HAP-1 (cell line): ENCODE measurements around the gene KRT73.
"Not testable (repeated sequence)": the region's sequence is repeated elsewhere in the genome, so short reads cannot be mapped to it uniquely, and the experiment has no call there.

Source experiments
- DNase-seq, 2 experiments: peaks; one replicate each; pipeline ENCODE4 v3.0.0-alpha.2; 2016 to 2020; ENCODE audit warnings: low spot score in 2 of 2
- H3K27me3 ChIP-seq: fragments of 250-450 bp; sonication (Bioruptor Pico); 2 replicates; pipeline ENCODE4 v1.5.1; 2020; ENCODE audit warnings: low read depth, mild to moderate bottlenecking, moderate library complexity
- H3K36me3 ChIP-seq: fragments of 250-450 bp; sonication (Bioruptor Pico); replicated peaks from 2 replicates; pipeline ENCODE4 v1.5.1; 2020; ENCODE audit warnings: mild to moderate bottlenecking
- H3K4me1 ChIP-seq: fragments of 250-450 bp; sonication (Bioruptor Pico); 2 replicates; pipeline ENCODE4 v1.5.1; 2020; ENCODE audit warnings: mild to moderate bottlenecking
- H3K4me3 ChIP-seq: fragments of 250-450 bp; sonication (Bioruptor Pico); 2 replicates; pipeline ENCODE4 v1.5.1; 2020; ENCODE audit warnings: mild to moderate bottlenecking, moderate library complexity
- H3K9me3 ChIP-seq: fragments of 250-450 bp; sonication (Bioruptor Pico); 2 replicates; pipeline ENCODE4 v1.5.1; 2020; ENCODE audit warnings: mild to moderate bottlenecking, moderate library complexity
- in situ Hi-C: fragments of 300-500 bp; cut with MboI; formaldehyde crosslinking; loops from 3 replicates; pipeline ENCODE4 v1.14.3; 2020; ENCODE audit warnings: low sequenced_read_pairs, inconsistent platforms, mixed read lengths

KRT73 gene

DNA sequence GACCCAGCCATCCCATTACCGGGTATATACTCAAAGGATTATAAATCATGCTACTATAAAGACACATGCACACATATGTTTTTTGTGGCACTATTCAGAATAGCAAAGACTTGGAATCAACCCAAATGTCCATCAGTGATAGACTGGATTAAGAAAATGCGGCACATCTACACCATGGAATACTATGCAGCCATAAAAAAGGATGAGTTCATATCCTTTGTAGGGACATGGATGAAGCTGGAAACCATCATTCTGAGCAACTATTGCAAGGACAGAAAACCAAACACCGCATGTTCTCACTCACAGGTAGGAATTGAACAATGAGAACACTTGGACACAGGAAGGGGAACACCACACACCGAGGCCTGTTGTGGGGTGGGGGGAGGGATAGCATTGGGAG is 24.1 kb downstream of the KRT73 start:
- H3K36me3 ChIP-seq, in situ Hi-C loops, H3K9me3 ChIP-seq, H3K27me3 ChIP-seq, H3K4me1 ChIP-seq, H3K4me3 ChIP-seq, DNase-seq: not testable (repeated sequence)

GRCh38 chr12:52591521-52591920 is 26.8 kb downstream of the KRT73 start:
- H3K9me3 ChIP-seq, result no peaks in the 10 kb centered on the region
- 0 out of 2 replicates have a peak, but pooled peaks cover 2% of the 10 kb centered on the region for H3K27me3 ChIP-seq
- no peaks in the 10 kb centered on the region for H3K4me1 ChIP-seq
- no peak for DNase-seq
- in situ Hi-C loops, result no loop called here
- H3K4me3 ChIP-seq, result no peak overlapping the region
- H3K36me3 ChIP-seq, result no peaks in the 10 kb centered on the region

DNA sequence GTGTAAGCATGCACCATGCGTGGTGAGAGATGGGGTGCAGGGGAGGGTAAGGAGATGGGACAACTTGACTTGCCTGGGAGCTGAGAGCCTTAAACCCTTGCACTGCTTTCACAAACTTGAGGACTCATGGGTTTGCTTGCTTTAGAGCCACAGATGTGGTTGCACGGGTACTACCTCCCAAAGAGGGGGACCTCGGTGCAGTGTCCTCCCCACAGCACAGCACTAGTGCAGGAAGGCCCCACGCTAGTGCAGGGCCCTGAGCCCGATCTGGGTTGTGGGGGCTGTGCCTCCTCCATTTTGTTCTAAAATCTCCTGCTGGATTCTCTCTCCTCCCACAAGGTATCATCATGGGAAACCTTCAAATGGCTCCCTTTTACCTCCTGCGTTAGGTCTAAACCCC is 28.3 kb downstream of the KRT73 start:
- in situ Hi-C loops, result no loop called here
- no peak overlapping the region for H3K4me3 ChIP-seq
- 0 out of 2 replicates have a peak, but pooled peaks cover 3% of the 10 kb centered on the region for H3K27me3 ChIP-seq
- DNase-seq, result no peak
- H3K4me1 ChIP-seq, result no peaks in the 10 kb centered on the region
- H3K36me3 ChIP-seq, result no peaks in the 10 kb centered on the region
- H3K9me3 ChIP-seq, result no peaks in the 10 kb centered on the region

DNA sequence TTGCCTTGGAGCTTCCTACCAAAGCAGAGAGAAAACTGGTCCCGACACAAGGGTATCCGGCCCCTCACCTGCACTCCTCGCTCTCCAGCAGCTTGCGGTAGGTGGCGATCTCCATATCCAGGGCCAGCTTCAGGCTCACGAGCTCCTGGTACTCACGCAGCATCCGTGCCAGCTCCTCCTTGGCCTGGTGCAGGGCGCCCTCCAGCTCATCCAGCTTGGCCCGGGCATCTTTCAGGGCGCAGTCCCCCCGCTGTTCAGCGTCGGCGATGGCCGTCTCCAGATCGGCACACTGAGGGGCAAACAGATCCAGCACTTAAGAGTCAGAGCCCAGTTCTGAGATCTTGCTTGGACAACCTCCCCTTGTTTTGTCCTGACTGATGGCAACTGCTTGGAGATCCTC is 30.8 kb downstream of the KRT73 start:
- Histone ChIP-seq H3K36me3 (no peaks in the 10 kb centered on the region), H3K9me3 (no peaks in the 10 kb centered on the region), H3K4me1 (no peaks in the 10 kb centered on the region), H3K27me3 (0 out of 2 replicates have a peak, but pooled peaks cover 3% of the 10 kb centered on the region), H3K4me3 (no peak overlapping the region)
- DNase-seq, result no peak
- in situ Hi-C loops, result loop anchor here (10.0 kb wide), 1 partner anchor 397 kb away; no protein-coding TSS in a partner anchor

DNA sequence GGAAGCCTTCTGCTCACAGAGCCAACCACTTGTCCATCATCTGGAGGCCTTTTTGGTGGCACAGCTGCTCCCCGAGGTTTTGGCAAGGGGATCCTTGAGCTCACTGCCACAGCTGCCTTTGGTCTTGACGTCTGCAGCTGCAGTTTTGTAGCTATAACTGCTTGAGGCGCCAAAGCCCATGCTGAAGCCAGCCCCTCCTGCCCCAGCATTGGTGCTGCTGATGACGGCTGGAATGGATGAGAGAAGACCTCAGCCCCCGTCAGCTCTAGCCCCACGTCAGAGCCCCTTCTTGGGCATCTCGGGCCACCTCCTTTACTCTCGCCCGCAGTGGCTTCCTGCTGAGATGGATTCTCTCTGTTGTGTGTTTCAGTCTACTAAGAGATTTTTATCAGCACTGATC is 32.4 kb downstream of the KRT73 start:
- no peaks in the 10 kb centered on the region for H3K9me3 ChIP-seq
- in situ Hi-C loops, result loop anchor here (10.0 kb wide), 1 partner anchor 399 kb away; no protein-coding TSS in a partner anchor
- H3K27me3 ChIP-seq, result 0 out of 2 replicates have a peak, but pooled peaks cover 3% of the 10 kb centered on the region

DNA sequence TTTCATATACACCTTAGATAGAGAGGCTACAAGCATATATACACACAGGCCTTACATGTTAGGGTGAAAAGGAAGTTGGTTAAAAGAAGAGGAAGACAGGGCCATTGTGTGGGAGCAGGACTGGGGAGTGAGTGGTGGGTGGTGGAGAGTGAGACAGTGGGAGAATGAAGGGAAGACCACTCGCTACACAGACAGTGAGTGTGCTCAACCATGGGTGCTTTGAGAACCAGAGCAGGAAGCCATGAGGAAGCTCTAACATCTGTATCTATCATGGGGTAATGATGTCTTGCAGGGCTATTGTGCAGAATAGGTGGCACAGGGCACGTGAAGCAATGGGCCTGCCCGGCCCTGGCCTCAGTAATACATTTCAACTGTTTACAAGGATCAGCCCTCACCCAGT is 33.3 kb downstream of the KRT73 start:
- Histone ChIP-seq H3K27me3 (0 out of 2 replicates have a peak, but pooled peaks cover 3% of the 10 kb centered on the region), H3K36me3 (no peaks in the 10 kb centered on the region), H3K9me3 (no peaks in the 10 kb centered on the region), H3K4me3 (no peak overlapping the region), H3K4me1 (no peaks in the 10 kb centered on the region)
- in situ Hi-C loops, result loop anchor here (10.0 kb wide), 1 partner anchor 400 kb away; no protein-coding TSS in a partner anchor
- no peak for DNase-seq

More for the DNA sequence above, 32.4 kb downstream of the KRT73 start:
- H3K36me3 ChIP-seq, result no peaks in the 10 kb centered on the region
- no peaks in the 10 kb centered on the region for H3K4me1 ChIP-seq
- no peak overlapping the region for H3K4me3 ChIP-seq
- DNase-seq, result no peak

DNA sequence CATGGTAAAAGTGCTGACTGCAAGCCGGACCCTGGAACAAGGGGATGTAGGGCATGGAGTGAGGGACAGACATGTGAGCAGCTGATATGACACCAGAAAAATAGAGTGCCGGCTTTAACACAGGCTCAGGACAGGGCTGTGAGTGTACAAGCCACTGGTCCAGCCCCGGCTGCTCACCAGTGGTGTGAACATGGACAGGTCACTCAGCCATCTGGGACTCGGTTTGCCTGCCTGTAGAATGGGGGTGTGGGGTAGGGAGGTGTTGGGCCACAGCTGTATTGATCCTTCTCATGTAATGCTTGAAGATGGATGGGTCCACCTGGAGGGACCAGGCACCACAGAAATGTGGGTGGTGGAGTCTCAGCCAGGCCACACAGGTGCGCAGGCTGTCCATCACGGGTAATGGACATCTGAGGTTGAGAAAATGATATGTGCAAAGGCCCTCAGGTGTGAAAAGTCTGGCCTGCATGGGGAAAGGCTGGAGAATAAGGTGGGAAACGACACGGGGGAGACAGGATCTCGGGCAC is 34.1 kb downstream of the KRT73 start:
- Histone ChIP-seq H3K4me3 (no peak overlapping the region), H3K27me3 (peaks cover 7% of the 10 kb centered on the region; the same call in 1 of the 2 replicates), H3K36me3 (no peaks in the 10 kb centered on the region), H3K9me3 (no peaks in the 10 kb centered on the region), H3K4me1 (no peaks in the 10 kb centered on the region)
- in situ Hi-C loops, result loop anchor here (5.0 to 10.0 kb wide), 2 partner anchors 283 to 401 kb away; no protein-coding TSS in a partner anchor
- no peak for DNase-seq

- no peaks in the 10 kb centered on the region for H3K36me3 ChIP-seq
- peaks cover 17% of the 10 kb centered on the region for H3K27me3 ChIP-seq
- H3K4me3 ChIP-seq, result no peak overlapping the region
- no peaks in the 10 kb centered on the region for H3K9me3 ChIP-seq
- peak; percentile 40 to 64 for DNase-seq
- in situ Hi-C loops, result loop anchor here (5.0 to 10.0 kb wide), 2 partner anchors 284 to 402 kb away; no protein-coding TSS in a partner anchor
- H3K4me1 ChIP-seq, result no peaks in the 10 kb centered on the region
Measured at GRCh38 chr12:52582971-52583456, 35.3 kb downstream of the KRT73 start.

GRCh38 chr12:52582486-52582885 is 35.9 kb downstream of the KRT73 start:
- Histone ChIP-seq H3K4me1 (no peaks in the 10 kb centered on the region), H3K9me3 (no peaks in the 10 kb centered on the region), H3K27me3 (peaks cover 17% of the 10 kb centered on the region), H3K4me3 (no peak overlapping the region), H3K36me3 (no peaks in the 10 kb centered on the region)
- no peak for DNase-seq
- in situ Hi-C loops, result loop anchor here (5.0 to 10.0 kb wide), 2 partner anchors 285 to 402 kb away; no protein-coding TSS in a partner anchor

DNA sequence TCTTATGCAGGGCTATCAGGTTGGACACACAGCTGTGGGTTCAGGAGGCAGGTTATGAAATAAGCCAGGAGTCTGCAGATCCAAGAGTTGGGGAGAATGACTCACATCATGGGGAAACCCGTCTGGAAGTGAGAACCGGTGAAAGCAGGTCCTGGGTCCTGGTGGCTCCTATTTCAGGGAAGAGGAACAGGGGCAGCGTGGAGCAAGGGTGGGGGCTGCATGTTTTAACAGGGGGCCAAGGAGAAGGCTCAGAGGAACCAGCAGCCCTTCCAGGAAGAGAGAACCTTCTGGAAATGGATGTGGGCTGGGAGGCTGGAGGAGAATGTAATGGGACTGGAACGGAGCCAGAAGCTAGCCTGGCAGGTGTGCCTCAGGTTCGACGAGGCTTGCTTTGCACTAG is 36.9 kb downstream of the KRT73 start:
- Histone ChIP-seq H3K36me3 (no peaks in the 10 kb centered on the region), H3K4me3 (no peak overlapping the region), H3K27me3 (peaks cover 18% of the 10 kb centered on the region), H3K4me1 (no peaks in the 10 kb centered on the region), H3K9me3 (no peaks in the 10 kb centered on the region)
- in situ Hi-C loops, result loop anchor here (5.0 to 10.0 kb wide), 2 partner anchors 286 to 403 kb away; no protein-coding TSS in a partner anchor
- no peak for DNase-seq

- no peak for DNase-seq
- H3K27me3 ChIP-seq, result peaks cover 21% of the 10 kb centered on the region
- no peaks in the 10 kb centered on the region for H3K4me1 ChIP-seq
- H3K4me3 ChIP-seq, result no peak overlapping the region
- H3K9me3 ChIP-seq, result no peaks in the 10 kb centered on the region
- in situ Hi-C loops, result loop anchor here (5.0 to 10.0 kb wide), 2 partner anchors 286 to 404 kb away; no protein-coding TSS in a partner anchor
- no peaks in the 10 kb centered on the region for H3K36me3 ChIP-seq
Measured at GRCh38 chr12:52581066-52581465, 37.3 kb downstream of the KRT73 start.

DNA sequence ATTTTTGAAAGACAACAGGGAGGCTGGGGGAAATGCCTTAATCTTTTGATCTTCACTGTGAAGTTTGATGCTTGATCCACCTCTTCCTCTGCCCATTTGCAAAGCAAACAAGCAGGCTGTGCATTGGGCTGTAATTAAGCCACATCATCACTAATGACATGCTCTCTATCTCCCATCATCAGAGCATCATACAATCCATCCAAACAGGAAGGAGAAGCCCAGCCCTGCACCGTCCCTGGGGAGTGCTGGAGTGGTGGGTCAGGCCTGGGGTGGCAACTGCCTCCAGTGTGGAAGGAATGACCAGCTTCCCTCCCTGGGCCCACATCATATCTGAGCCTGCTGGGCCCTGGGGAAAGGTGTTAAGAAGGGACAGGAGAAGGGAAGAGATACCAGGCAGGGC is 37.9 kb downstream of the KRT73 start:
- DNase-seq, result no peak
- Histone ChIP-seq H3K4me3 (no peak overlapping the region), H3K9me3 (no peaks in the 10 kb centered on the region), H3K27me3 (peaks cover 23% of the 10 kb centered on the region), H3K36me3 (no peaks in the 10 kb centered on the region), H3K4me1 (no peaks in the 10 kb centered on the region)
- in situ Hi-C loops, result loop anchor here (5.0 to 10.0 kb wide), 2 partner anchors 287 to 404 kb away; no protein-coding TSS in a partner anchor

DNA sequence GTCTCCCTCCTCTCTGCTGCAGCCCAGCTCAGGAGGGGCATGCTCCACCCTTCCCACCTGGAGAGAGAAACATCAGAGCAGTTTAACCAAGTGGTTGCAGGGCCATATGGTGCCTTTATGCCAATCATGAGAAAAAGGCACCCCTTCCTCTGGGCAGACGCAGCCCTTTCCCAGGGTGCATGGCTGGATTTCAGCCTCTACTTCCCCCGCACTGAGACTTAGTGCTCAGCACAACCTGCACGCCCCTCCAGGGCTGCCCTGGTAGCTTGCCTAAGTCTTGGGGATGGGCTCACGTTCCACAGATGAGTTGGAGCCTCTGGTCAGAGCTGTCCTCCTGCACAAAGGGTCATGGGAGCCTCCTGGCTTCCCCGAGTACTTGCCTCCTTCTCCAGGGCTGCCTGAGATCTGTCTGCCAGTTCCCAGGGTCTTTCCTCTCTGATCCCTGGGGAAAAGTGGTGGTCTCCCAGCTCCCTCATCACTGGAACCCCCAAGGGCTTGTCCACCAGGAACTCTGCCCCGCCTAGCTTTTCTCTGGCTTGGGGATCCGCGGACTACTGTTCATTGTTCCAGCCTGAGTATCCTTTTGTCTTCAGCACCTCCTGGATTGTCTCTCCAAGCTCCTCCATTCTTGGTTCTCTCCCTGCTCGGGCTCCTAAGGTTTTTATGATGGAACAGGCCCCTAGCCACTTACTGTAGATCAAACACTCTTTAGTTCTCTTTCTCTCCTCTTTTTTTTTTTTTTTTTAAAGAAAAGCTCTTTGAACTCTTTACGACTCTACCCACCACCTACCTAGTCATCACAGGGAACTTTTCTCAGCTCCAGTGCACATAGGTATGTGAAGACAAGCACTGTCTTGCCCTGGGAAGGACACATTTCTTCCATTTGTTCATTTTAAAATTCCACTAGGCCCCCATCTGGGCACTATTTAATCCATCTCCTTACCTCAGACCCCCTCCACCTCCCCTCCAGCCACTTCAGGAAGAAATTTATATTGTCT is 38.6 kb downstream of the KRT73 start:
- in situ Hi-C loops, result loop anchor here (5.0 to 10.0 kb wide), 2 partner anchors 288 to 405 kb away; no protein-coding TSS in a partner anchor
- no peaks in the 10 kb centered on the region for H3K9me3 ChIP-seq
- no peak overlapping the region for H3K4me3 ChIP-seq
- no peak for DNase-seq
- H3K36me3 ChIP-seq, result no peaks in the 10 kb centered on the region
- H3K27me3 ChIP-seq, result peaks cover 23% of the 10 kb centered on the region
- no peaks in the 10 kb centered on the region for H3K4me1 ChIP-seq
